Choroid plexus epithelial cell (primary cell): ENCODE measurements around the gene SYS1.
A peak's percentile ranks its signal among the peaks of the same experiment; 100 is the strongest.

Experiments
- DNase-seq: peaks from one replicate; pipeline ENCODE4 v3.0.0-alpha.2; 2010; ENCODE audit warnings: low read depth
- H3K4me3 ChIP-seq: 2 replicates; pipeline ENCODE4 v1.5.1; 2011; ENCODE audit warnings: low read depth, mild to moderate bottlenecking, control low read depth, low read length, moderate library complexity
- TF ChIP-seq, protein P1 (sequence below): conservative IDR thresholded peaks from 2 replicates; pipeline ENCODE4 v1.5.1; 2011; ENCODE audit warnings: low read depth, mild to moderate bottlenecking, control low read depth, inconsistent platforms, low read length, moderate library complexity

SYS1 gene

DNA sequence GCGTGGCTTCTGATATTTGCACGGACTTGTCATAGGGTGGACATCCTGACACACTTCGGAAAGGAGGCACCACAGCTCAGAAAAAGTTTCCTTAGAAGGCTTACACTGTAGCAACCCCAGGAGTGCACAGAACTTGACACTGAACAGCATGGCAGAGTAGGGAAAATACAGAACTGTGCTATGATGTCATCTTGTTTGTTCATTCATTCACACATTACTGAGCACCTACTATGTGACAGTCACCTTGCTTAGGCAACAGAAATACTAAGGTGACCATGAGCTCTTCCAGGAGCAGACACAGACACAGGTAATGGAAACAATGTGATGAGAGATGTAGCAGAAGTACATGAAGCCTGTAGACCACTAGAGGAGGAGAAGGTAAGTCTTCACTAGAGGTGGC is 50.5 kb downstream of the SYS1 start:
- H3K4me3 ChIP-seq, result no peak overlapping the region
- DNase-seq, result no peak
- TF ChIP-seq, protein P1, sequence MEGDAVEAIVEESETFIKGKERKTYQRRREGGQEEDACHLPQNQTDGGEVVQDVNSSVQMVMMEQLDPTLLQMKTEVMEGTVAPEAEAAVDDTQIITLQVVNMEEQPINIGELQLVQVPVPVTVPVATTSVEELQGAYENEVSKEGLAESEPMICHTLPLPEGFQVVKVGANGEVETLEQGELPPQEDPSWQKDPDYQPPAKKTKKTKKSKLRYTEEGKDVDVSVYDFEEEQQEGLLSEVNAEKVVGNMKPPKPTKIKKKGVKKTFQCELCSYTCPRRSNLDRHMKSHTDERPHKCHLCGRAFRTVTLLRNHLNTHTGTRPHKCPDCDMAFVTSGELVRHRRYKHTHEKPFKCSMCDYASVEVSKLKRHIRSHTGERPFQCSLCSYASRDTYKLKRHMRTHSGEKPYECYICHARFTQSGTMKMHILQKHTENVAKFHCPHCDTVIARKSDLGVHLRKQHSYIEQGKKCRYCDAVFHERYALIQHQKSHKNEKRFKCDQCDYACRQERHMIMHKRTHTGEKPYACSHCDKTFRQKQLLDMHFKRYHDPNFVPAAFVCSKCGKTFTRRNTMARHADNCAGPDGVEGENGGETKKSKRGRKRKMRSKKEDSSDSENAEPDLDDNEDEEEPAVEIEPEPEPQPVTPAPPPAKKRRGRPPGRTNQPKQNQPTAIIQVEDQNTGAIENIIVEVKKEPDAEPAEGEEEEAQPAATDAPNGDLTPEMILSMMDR, result no peak

DNA sequence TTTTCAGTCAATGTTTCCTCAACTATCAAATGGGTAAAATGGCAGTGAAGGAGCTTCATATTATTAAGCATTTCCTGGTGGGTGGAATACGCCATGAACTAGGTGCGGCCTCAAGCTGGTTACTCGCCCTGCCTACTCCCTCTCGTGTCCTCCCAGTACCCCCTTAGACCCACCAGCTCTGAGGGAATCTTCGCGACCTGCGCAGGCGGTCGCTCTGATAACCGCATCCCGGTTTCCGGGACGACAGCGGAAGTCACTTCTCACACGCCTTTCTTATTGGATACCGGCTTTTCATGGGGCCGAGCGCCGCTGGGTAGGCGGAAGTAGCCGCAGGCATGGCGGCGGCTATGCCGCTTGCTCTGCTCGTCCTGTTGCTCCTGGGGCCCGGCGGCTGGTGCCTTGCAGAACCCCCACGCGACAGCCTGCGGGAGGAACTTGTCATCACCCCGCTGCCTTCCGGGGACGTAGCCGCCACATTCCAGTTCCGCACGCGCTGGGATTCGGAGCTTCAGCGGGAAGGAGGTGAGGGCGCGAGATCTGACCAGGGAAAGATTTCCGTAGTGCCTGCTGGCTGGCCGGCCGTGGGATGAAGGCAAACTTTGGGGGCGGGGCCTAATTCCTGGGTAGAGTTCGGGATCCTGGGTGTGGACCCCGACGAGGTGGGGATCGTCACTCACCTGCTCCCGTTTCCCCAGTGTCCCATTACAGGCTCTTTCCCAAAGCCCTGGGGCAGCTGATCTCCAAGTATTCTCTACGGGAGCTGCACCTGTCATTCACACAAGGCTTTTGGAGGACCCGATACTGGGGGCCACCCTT is 53.1 kb downstream of the SYS1 start, which contains the start of gene PIGT:
TSS of gene PIGT (plus strand) at position 320 of the 816 bp plus-strand sequence. CDS start at position 336, 16 bp downstream.
- TF ChIP-seq, protein P1, result no peak
- DNase-seq, result peak; percentile 76
- H3K4me3 ChIP-seq, result peak within 1 kb of the TSS; percentile 90

DNA sequence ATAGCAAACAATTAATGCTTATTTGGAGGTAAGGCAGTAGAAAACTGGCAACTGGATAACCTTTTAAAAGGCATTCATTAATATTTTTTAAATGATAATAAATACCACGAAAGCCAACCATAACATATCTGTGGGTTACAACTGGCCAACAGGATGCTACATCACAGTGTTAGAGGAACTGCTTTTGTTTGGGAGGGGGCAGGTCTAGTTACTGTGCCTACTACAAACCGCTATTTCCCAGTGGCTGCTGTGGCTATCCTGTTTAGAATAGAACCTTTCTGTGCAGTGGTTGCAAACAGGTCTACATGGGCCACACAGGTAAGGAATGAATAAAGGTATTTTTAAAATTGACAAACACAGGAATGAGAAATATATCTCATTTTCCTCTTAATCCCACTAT is 54.0 kb downstream of the SYS1 start:
- TF ChIP-seq, protein P1, result no peak
- no peak for DNase-seq
- peak overlapping the region; percentile 90 for H3K4me3 ChIP-seq
